Psoas muscle (tissue), 8 donors: ENCODE results near the gene TLE2. TPM values are rescaled to one million over a fixed set of nuclear protein-coding genes. Genes with fewer than 3 reads are reported as not detected.
A peak's percentile ranks its signal among the peaks of the same experiment; 100 is the strongest.

Experiments used
- ATAC-seq, 4 donors: fragments of 200-7000 bp; cut with Tn5 transposase; one replicate each; pipeline ENCODE4 v1.9.1; 2020; ENCODE audit warnings: moderate library complexity in 3 of 4, mild to moderate bottlenecking in 2 of 4
- DNase-seq, 2 donors: peaks; one replicate each; pipeline ENCODE4 v3.0.0-alpha.2; 2020
- H3K27ac ChIP-seq: fragments of 200-600 bp; one replicate; pipeline ENCODE4 v1.8.0; 2022
- H3K27me3 ChIP-seq, 3 donors: fragments of 200-600 bp in 1 of 3; one replicate each; pipeline versions ENCODE4 v1.6.1 to v1.8.0; 2013 to 2022; ENCODE audit warnings: low read length in 2 of 3, mild to moderate bottlenecking in 2 of 3, moderate library complexity in 1 of 3; ENCODE audit not compliant: insufficient read depth in 3 of 3
- H3K36me3 ChIP-seq, 2 donors: fragments of 200-600 bp in 1 of 2; one replicate each; pipeline versions ENCODE4 v1.6.1 to v1.8.0; 2013 to 2022; ENCODE audit warnings: low read depth in 1 of 2, mild to moderate bottlenecking in 1 of 2, moderate library complexity in 1 of 2; ENCODE audit not compliant: insufficient read depth in 1 of 2
- H3K4me1 ChIP-seq: fragments of 200-600 bp; one replicate; pipeline ENCODE4 v1.8.0; 2022
- H3K4me3 ChIP-seq: fragments of 200-600 bp; one replicate; pipeline ENCODE4 v1.8.0; 2022; ENCODE audit warnings: mild to moderate bottlenecking
- H3K9me3 ChIP-seq: fragments of 200-600 bp; one replicate; pipeline ENCODE4 v1.8.0; 2022
- CTCF ChIP-seq: fragments of 200-600 bp; IDR thresholded peaks from one replicate; pipeline ENCODE4 v1.8.0; 2022; ENCODE audit warnings: antibody characterized with exemption
- WGBS, 3 donors: extraction: QIAGEN DNeasy Blood & Tissue Kit; methylation state at CpG; one replicate each; pipeline versions ENCODE4 v1.1.6 to v1.1.7; 2013; 5-methylcytosine and 5-hydroxymethylcytosine counted together
- intact Hi-C, 2 donors: fragments of 100-400 bp; cut with DNase I; formaldehyde crosslinking; loops; one replicate each; pipeline versions ENCODE4 v1.11.0 to v1.14.2; 2022
- polyA plus RNA-seq, 3 donors: library from polyadenylated mRNA; stranded (reverse); fragments of 200-250 nt; gene quantifications; one replicate each; pipeline ENCODE4 v1.2.3, GENCODE V29; 2013
- total RNA-seq, 4 donors: library from RNA; stranded (reverse); fragmentation: NEBNext Ultra II Directional in 2 of 4; extraction: Animal tissue kit (Norgen Biotek cat#: 25700) in 2 of 4; gene quantifications; one replicate each; pipeline versions ENCODE4 v1.2.1 to v1.2.4, GENCODE V29; 2021 to 2023
- donor health status: healthy with polysubstance abuse.
- donor health status: DM: no; HTN: no; CAD: no; lungs with moderate emphysema.
- donor health status: Bipolar disorder and iron deficiency.
- donor health status: healthy.
- donor health status: DM: yes; HTN: yes; CAD: no.
- donor health status: DM: no; HTN: no; CAD: no.
- donor health status: DM: no; HTN: no; CAD: no.
- donor health status: DM: yes; HTN: yes; CAD: no.

Gene TLE2
- total and polyA plus RNA-seq, 7 donors = 23.5 to 42.5 (median 33.6) TPM

GRCh38 chr19:3057275-3057714, 28.2 kb upstream of the TLE2 start:
- Histone ChIP-seq H3K4me1 (peaks cover 33% of the 10 kb centered on the region), H3K27ac (peak overlapping the region; percentile 69), H3K9me3 (no peaks in the 10 kb centered on the region), H3K36me3 (peaks cover 4 to 57% of the 10 kb centered on the region in 2 donors), H3K27me3 (no peaks in the 10 kb centered on the region), H3K4me3 (peak overlapping the region; percentile 5)
- ATAC-seq = peak; percentile 84 to 89 (median 87)
- intact Hi-C loops = no loop called here
- 14 to 19% (median 16%) methylated on average over 23 to 26 of the region's 26 CpGs for WGBS, 3 donors
- peak; percentile 24 for TF ChIP-seq CTCF
- DNase-seq = peak; percentile 92 to 97

GRCh38 chr19:3056417-3057088, 27.5 kb upstream of the TLE2 start:
- intact Hi-C loops = no loop called here
- WGBS, 3 donors = 54 to 79% (median 69%) methylated on average over 7 to 10 of the region's 10 CpGs
- H3K9me3 ChIP-seq = no peaks in the 10 kb centered on the region
- DNase-seq (no peak), ATAC-seq (no peak)
- H3K4me3 ChIP-seq = peak overlapping the region; percentile 30
- no peak for TF ChIP-seq CTCF
- peaks cover 33% of the 10 kb centered on the region for H3K4me1 ChIP-seq
- H3K27ac ChIP-seq = peak overlapping the region; percentile 69
- H3K36me3 ChIP-seq = peaks cover 4 to 57% of the 10 kb centered on the region in 2 donors
- H3K27me3 ChIP-seq = no peaks in the 10 kb centered on the region

GRCh38 chr19:3055741-3056416, 26.8 kb upstream of the TLE2 start:
- TF ChIP-seq CTCF = no peak
- intact Hi-C loops = no loop called here
- no peaks in the 10 kb centered on the region for H3K27me3 ChIP-seq
- no peaks in the 10 kb centered on the region for H3K9me3 ChIP-seq
- peak in 3 of 4 donors; percentile 5 to 47 (median 23) for ATAC-seq
- H3K27ac ChIP-seq = peak overlapping the region; percentile 23
- H3K4me1 ChIP-seq = peaks cover 37% of the 10 kb centered on the region
- H3K36me3 ChIP-seq = peaks cover 4 to 57% of the 10 kb centered on the region in 2 donors
- WGBS, 3 donors = 36 to 56% (median 52%) methylated on average over 25 to 31 of the region's 31 CpGs
- peak; percentile 40 to 70 for DNase-seq
- H3K4me3 ChIP-seq = peak overlapping the region; percentile 28

- no peak overlapping the region for H3K4me3 ChIP-seq
- H3K27me3 ChIP-seq = no peaks in the 10 kb centered on the region
- no peak for TF ChIP-seq CTCF
- H3K27ac ChIP-seq = peak overlapping the region; percentile 23
- WGBS, 3 donors = 78 to 81% (median 79%) methylated on average over 18 to 20 of the region's 20 CpGs
- ATAC-seq = no peak
- no peaks in the 10 kb centered on the region for H3K9me3 ChIP-seq
- intact Hi-C loops = no loop called here
- H3K4me1 ChIP-seq = peaks cover 37% of the 10 kb centered on the region
- H3K36me3 ChIP-seq = peaks cover 4 to 53% of the 10 kb centered on the region in 2 donors
- no peak for DNase-seq
Measured at GRCh38 chr19:3054972-3055740, 26.1 kb upstream of the TLE2 start.
